GM12891 (cell line): Measurements from ENCODE around the gene SDHC.

Experiments
- POLR2A ChIP-seq: IDR thresholded peaks from 2 replicates; pipeline ENCODE4 v1.6.1; 2011; ENCODE audit warnings: low read depth, low read length, control low read depth
- POLR2AphosphoS5 ChIP-seq: IDR thresholded peaks from 2 replicates; pipeline ENCODE4 v1.6.1; 2011; ENCODE audit warnings: low read depth, low read length, control low read depth
- SPI1 ChIP-seq: IDR thresholded peaks from 2 replicates; pipeline ENCODE4 v1.6.1; 2011; ENCODE audit warnings: low read depth, low read length, control low read depth
- TAF1 ChIP-seq: IDR thresholded peaks from 2 replicates; pipeline ENCODE4 v1.6.1; 2011; ENCODE audit warnings: low read depth, low read length, control low read depth

DNA sequence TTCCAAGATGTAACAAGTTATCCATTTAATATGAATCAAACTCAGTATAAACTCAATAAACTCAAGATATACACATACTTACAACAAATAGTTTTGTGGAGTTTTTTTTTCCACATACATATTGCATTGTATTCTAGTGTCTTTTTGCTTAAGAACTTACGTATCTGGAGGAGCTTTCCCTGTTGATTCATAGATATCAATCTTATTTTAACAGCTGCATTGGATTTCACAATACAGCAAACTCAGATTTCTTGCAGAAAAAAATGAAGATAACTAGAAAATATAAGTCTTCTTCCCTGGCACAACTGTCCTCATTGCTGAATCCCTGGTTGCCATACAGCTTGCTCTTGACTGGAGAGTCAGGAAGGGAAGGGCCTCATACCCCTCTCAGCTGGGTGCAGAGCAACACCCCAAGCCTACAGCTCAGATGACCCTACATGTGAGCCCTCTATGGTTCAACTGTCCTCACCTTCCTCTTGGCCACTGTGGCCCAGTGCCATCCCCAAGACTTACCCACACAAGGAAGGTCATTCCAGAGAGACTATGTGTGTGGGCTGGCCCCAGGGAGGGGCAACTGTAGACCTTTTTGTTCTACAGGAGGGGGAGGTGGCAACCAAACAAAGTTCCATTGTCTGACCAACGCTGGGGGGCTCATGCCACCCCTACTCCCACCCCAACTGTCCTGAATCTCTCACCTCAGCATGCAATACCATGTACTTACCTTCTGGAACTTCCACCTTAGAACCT is 6.1 kb upstream of the SDHC start:
- no peak for TF ChIP-seq POLR2A
- TF ChIP-seq POLR2AphosphoS5, result no peak
- no peak for TF ChIP-seq SPI1
- no peak for TF ChIP-seq TAF1
